GM19397 (cell line): Measurements from ENCODE around the gene SLC6A3.

Experiments used
- ATAC-seq: cut with Tn5 transposase; IDR thresholded peaks from one replicate; pipeline ENCODE4 v1.9.1; 2021; ENCODE audit warnings: mild to moderate bottlenecking, moderate library complexity; ENCODE audit not compliant: unreplicated experiment

Gene SLC6A3

DNA sequence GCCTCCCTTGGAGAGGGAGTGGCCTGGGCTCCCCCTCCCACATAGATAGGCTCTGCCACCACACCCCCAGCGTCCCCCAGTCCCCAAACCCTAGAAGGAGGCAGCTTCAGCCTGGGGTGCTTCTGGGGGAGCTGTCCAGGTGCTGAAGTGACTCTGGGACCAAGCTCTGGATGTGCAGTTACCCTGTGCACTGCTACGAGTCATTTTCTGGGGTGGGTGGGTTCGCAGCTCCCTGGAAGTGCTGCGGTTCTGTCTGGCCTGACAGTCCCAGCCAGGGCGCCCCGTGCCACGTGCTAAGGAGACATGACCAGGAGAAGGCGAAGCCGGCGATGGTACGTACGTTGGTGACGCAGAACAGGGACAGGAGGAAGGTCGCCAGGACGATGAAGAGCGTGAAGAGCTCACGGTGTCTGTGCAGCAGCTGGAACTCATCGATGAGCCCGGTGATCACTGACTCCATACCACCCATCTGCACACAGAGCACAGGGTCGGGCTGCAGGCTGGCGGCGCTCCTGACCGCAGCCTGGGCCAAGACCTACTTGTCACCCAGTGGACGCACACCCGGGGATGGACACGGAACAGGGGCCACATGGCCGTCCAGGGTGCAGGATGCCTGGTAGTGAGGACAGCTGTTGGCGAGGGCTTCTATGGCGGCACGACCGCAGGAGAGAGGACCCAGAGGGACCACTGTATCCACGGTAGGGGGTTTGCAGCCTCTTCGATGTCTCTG lies 35.7 kb downstream of the SLC6A3 start:
- no peak for ATAC-seq

DNA sequence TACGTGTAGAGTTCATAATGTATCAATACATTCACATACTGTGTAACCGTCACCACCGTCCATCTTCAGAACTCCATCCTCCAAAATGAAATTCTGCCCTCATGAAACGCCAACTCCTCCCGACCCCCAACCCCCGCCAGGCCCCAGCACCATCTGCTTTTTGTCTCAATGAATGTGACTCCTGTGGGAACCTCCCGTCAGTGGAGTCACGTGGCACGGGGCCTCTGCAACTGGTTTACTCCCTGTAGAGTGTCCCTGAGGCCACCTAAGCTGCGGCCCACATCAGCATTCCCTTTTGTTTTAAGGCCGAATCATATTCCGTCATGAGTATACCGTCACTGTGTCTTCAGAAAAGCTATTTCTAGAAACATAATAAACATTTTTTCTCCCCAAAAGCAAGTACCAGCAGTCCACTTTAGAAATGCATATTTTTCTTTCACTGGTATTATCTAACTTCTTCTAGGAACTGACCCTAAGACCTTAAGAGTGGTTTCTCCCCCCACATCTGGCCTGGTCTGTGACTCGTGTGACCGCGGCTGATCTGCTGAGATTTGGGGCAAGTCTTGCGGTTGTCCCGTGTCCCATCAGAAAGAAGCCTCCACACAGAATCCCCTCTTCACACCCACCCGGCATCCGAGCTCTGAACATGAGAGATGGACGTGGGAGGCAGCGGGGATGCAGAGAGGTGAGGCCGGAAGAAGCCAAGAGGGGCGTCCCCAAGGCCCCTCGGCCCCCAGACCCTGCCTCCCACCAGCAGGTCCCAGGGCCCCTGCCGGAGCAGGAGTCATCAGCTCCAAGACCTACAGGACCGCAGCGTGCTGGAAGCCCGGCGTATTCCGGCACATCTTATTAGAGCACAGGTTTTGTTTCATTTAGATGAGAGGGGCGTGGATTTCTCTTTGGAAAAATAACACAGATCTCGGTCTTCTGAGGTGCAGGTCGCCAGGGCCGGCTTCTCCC lies 38.3 kb downstream of the SLC6A3 start:
- no peak for ATAC-seq

DNA sequence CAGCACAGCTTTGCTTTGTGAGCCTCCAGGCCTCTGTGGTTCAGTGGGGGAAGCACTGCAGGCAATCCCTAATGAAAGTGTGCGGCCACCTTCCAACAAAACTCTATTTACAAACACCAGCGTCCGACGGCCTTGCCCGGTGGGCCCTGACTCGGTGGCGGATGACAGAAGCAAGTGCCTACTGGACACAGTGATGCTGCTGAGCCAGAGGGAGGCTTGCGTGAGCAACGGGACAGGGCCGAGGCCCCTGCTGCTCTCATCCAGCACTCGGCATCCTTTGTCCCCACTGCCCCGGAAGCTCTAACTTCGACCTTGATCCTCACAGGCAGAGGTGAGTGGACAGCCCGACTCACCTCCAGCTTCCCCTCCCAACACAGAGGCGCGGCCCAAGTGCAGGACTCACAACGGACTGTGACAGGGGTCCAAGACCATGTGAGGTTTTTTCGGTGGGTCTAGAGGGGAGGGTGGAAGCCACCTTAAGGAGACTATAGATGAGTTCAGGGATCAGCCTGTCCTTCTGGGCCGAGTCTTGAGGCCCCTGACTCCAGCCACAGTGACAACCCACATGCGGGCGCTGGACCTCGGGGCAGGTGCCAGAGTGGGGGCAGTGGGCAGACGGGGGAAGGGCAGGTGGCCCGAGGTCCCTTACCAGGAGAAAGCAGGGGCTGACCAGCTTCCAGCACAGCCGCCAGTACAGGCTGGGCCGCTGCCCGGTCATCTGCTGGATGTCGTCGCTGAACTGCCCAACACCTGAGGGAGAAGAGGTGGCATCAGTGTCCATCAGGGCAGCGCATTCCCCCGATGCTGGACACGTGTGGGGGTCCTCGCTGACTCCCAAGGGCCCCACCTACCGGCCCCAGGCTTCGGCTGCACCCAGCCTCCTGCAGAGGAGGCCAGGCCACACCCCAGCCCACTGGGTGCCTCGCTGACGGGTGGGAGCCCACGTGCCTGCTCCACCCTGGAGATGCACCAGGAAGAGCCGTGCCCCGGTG lies 39.4 kb downstream of the SLC6A3 start:
- no peak for ATAC-seq

DNA sequence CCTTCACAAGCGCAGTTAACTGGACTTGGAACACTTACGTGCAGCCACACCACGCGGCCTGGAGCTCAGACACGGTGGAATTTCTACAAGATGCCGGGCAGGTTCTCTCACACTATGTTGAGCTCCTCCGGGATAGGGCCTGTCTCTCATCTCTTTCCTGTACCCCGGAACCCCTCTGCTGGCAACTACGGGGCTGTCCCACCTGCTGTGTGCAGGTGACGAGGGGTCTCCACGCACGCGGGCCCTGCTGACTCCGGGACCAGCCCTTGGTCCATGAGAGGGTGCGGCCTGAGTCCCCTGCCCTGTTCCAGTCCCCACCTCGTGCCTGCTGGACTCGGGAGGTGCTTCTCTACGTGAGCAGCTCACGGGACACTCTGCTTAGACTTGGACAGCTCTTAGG lies 40.1 kb downstream of the SLC6A3 start:
- no peak for ATAC-seq

DNA sequence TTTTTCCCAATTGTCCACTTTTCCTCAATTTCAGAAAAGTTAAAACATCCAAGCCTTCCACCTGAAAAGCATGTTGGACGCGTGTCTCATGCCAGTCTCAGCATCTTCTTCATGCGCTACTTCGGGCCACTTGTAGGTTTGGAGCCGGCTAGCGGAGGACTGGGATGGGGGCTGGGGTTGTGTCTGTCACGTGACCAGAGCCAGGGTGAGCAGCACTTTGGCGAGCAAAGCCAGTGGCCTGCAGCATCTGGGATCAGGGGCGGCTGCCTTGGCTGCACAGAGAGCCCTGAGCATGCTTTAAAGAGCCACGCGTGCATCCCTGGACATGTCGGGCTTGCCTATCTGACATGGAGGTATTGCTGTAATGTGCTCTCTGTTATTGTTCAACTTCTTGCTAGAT lies 41.2 kb downstream of the SLC6A3 start:
- ATAC-seq = no peak

DNA sequence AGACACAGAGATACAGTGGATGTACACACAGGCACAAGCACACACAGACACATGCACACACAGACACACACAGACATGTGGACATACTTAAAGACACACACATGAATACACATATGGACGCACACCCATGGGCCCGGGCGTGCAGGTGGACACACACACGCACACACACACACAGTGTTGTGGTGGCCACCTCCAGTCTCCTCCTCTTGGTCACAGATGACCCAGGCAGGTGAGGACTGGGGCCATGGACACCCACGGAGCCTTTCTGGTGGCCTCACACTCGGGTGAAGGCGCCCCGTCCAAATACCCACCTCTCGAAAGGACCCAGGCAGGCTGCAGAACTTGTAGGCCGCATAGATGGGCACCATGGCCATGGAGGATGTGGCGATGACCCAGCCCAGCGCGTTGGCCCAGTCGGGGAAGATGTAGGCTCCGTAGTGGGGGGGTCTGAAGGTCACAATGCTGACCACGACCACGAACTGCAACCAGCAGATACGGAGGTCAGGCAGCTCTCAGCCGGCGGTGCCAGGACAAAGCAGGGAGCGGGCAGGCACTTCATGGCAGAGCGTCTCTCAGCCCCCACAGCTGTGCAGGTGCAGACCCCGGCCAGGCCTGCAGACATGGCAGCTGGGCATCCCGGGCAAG lies 42.5 kb downstream of the SLC6A3 start:
- ATAC-seq = no peak

DNA sequence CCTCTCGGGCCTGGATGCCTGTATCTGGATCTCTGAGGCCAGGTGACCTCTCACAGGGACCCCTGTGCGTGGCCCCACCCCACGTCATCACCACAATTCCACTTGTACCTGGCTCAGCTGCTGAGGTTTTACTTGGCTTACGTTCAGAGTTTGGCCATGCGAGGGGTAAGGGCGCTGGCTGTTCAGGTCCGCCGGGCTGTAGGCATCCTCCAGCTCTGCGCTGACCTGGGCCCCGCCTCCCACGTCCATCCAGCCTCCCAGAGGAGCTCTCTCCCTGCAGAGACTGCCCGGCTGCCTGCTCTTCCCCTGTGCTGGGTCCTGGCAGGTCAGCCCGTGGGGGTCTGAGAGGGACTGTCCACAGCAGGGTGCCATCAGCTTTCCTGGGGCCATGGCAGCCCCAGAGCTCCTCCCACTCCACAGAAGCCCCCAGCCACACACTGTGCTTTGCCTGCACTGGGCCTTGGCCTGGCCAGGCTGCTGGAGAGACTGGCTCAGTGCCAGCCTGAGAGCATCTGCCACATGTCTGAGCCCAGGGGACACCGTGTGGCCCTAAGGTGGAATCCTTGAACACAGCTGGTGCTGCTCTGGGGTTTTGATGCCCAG lies 43.6 kb downstream of the SLC6A3 start:
- ATAC-seq = no peak

DNA sequence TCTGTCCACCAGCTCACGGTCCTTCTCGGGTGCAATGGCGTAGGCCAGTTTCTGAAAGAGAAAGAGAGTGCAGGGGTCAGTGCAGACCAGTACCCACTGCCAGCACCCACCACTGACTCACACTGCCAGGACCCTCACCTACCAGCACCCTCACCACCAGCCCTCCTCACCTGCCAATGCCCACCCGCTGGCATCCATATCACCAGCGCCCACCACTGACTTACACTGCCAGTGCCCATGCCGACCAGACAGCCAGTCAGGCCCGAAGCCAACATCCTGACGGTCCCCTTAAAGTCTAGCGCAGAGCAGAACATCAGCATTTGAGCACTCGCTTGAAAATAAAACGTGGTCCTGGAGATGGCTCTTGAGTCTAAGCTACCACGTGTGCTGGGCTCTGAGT lies 44.3 kb downstream of the SLC6A3 start:
- no peak for ATAC-seq

DNA sequence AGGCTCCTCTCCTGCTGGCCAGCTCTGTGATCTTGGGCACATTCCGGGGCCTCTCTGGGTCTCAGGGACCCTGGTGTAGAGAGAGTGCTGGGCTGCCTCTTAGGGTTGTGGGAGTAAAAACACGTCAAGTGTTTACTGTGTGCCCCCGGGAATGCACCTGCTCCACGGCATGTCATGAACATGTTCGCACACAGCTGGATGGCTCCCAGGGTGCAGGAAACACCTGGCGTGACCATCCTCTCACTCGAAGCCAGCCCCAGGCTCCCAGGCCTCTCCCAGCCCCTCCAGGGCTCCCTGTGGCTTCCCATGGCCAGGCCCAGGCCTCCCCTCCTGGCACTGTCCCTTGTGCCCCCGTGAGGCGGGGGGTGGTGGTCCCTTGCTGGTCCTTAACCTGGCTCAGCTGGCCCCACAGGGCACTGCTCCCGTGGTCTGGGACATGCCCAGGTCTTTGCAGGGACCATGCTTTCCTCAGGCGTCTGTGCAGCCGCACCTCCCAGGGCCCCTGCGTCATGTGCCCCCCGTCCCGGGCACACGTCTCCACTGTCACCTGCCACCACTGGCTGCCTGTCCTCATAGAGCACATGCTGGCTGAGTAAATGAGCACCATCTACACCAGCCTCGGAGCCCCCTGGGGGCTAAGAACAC lies 44.9 kb downstream of the SLC6A3 start:
- ATAC-seq = no peak

DNA sequence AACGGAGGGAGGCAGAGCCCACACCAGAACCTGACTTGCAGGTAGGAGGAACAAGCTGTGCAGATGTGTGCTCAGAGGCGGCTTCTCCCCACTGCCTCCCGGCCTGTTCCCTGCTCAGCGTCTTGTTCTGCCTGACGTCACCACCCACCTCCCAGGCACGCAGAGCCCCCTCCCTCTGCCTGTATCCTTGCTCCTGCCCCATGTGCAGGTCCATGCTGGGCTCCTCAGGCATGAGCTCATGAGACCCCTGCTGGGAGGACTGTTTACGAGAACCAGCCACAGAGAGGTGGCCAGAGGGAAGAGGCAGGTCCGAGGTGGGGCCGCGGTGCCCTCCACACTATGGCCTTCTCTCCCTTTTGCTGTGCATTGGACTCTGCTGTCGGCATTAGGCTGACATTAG lies 45.5 kb downstream of the SLC6A3 start:
- ATAC-seq = no peak

DNA sequence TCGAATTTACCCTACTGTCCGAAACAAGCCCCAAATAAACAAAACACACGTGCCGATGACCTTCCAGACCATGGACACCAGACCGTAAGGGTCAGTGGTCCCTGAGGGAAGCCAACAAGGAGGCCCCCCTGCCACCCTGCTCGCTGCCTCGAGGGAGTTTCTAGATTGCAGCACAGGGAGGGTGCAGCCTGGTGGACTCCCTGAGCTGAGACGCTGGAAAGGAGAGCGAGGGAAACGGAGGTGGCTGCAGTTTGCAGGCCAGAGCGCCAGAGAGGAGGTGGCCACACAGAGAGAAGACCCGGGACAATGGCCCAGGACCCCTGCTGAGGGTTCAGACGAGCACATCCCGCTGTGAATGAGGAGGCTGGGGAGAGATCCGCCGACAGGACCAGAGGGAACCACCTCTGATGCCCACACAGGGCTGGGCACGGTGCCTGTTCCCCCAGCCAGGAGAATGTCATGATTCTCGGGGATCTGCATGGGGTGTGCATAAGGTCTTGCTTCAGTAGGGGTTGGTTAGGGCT lies 48.9 kb downstream of the SLC6A3 start:
- ATAC-seq = no peak

DNA sequence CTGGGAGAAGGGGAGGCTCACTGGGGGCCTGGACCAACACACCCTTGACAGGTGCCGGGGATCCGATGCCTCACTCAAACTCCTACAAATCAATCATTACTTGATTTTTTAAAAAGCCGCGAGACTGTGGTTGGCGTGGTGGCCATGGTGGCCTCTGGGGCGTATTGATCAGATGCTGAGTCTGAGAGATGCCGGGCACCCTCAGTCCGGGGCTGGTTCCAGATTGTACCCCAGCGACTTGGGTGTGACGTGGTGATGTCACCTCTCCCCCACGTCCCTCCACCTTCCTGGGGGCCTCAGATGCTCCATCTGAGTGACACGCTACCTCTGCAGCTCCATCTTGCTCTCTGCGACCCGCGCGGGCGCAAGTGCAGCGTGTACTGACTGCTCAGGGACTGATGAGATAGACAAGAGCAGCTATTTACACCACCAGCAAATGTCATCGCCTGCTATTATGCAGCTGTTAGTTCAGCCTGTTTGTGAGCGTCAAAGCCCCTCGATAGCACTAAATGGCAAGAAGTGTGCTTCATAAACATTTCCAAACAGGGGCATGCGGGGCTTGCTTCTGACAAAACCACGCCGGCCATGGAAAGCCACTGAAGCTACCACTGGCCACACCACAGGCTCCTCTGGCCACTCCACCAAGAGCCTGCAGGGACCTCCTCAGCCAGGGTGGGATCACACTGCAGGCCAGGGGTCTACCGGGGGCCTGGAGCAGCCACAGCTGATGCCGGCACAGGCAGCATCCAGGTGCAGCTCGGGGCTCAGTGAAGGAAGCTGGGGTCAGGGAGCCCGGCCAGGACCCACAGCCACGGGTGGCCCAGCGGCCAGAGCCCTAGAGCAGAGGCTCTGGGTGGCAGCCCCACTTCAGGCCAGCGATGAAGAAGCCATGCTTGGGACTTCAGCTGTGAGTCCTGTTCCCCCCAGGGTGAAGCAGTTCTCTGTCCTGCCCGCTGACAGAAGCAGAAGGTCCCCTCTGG lies 50.1 kb downstream of the SLC6A3 start:
- no peak for ATAC-seq

DNA sequence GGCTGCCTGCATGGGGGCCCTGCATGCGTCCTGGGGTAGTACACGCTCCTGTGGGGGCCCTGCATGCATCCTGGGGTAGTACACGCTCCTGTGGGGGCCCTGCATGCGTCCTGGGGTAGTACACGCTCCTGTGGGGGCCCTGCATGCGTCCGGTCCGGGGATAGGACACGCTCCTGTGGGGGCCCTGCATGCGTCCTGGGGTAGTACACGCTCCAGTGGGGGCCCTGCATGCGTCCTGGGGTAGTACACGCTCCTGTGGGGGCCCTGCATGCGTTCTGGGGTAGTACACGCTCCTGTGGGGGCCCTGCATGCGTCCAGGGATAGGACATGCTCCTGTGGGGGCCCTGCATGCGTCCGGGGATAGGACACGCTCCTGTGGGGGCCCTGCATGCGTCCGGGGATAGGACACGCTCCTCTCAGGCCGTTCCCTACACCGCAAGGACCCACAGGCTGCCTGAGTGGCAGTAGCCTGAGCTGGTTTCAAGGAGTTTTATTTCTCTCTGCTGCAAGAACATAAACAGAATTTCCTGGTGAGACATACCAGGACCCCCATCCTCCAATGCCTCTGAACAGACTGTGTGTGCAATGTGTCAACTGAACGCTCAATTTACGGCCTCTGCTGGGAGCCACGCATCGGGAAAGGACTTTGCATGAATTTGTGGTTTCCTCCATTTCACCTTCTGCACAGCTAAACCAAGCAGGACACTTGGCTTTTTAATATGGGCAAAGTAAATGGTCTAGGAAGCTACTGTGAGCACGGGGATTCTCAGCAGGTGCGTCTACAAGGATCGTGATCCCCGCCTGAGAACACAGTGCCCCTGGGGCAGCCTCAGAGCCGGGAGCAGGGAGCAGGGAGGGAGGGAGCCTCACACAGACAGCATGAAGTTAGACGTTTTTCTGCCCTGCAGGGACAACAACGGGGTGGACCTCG lies 51.4 kb downstream of the SLC6A3 start:
- ATAC-seq = no peak

DNA sequence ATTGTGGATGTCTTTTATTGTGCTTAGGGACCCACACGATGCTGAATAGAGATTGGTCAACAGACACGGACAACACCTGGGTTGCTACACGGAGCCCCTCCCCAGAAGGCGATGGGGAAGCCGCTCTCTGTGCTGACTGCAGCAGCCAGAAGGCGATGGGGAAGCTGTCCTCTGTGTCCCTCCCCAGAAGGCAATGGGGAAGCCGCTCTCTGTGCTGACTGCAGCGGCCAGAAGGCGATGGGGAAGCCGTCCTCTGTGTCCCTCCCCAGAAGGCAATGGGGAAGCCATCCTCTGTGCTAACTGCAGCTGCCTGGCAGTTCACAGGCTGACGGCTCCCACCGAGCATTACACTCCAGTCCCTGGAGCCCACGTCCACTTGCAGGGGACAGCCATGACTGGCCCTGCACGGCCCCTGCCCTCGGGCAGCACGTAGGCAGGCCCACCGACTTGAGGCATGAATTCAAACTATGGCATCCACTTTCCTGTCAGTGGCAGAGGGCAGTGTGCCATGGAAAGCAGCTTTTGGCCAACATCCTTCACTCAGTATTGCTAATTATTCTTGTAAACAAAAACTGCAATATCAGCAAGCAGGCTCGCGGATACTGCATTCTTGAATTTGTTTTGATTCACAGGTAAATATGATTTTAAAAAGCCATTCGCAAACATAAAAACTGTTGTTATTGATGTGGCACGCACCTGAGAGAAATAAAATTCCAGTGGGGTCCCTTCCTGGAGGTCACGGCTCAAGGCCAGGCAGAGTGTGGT lies 52.3 kb downstream of the SLC6A3 start:
- ATAC-seq = no peak

DNA sequence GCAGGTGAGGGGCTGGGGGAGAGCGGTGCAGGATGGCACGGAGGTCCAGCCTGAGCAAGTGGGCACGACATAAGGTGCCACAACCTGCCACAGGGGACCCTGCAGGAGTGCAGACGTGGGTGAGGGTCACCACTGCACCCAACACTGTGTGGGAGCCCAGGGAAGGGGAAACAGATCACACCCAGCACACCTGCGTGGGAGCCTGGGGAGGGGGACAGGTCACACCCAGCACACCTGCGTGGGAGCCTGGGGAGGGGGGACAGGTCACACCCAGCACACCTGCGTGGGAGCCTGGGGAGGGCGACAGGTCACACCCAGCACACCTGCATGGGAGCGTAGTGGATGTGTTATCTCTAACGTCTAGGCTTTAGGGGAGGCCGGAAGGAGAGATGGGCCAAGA lies 53.0 kb downstream of the SLC6A3 start:
- ATAC-seq = no peak

DNA sequence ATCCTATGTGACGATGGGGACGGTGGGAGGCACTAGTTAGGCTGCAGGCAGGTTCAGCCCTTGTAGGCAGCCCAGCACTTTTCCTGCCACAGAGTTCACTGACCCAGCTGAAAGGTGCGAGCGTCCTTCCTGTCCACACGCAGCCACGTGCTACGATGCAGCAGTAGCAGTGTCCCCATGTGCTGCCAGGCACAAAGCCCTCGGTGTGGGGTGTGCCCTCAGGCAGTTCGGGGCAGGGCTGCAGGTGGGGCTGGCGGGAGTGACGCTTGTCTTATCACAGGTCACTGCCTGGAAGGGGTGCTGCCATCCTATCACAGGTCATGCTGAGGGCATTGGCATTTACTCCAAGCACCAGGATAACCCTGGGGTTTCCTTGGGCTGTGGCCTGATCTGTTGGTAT lies 53.5 kb downstream of the SLC6A3 start:
- ATAC-seq = no peak
